Heart left ventricle (tissue), 16 donors: ENCODE data around the gene CNOT11. TPM values are rescaled to one million over a fixed set of nuclear protein-coding genes. Genes with fewer than 3 reads are reported as not detected.

ENCODE experiments used
- ATAC-seq, 4 donors: fragments of 200-7000 bp; cut with Tn5 transposase; one replicate each; pipeline ENCODE4 v1.9.1; 2020 to 2022; ENCODE audit warnings: moderate library complexity in 4 of 4, mild to moderate bottlenecking in 3 of 4, moderate number of reproducible peaks in 1 of 4
- DNase-seq, 5 donors: peaks; one replicate each; pipeline ENCODE4 v3.0.0-alpha.2; 2020
- H3K27ac ChIP-seq, 12 donors: fragments of 200-600 bp; sonication (generic) in 4 of 12; one replicate each; pipeline versions ENCODE4 v1.5.0 to v1.8.0; 2016 to 2022; ENCODE audit warnings: mild to moderate bottlenecking in 2 of 12
- H3K27me3 ChIP-seq, 9 donors: fragments of 200-600 bp; sonication (generic) in 2 of 9; one replicate each; pipeline versions ENCODE4 v1.5.1 to v1.8.0; 2016 to 2022; ENCODE audit warnings: mild to moderate bottlenecking in 3 of 9
- H3K36me3 ChIP-seq, 9 donors: fragments of 200-600 bp; sonication (generic) in 2 of 9; one replicate each; pipeline versions ENCODE4 v1.5.0 to v1.8.0; 2018 to 2022; ENCODE audit warnings: mild to moderate bottlenecking in 2 of 9
- H3K4me1 ChIP-seq, 12 donors: fragments of 200-600 bp; sonication (generic) in 4 of 12; one replicate each; pipeline versions ENCODE4 v1.5.0 to v1.8.0; 2016 to 2022; ENCODE audit warnings: mild to moderate bottlenecking in 3 of 12
- H3K4me3 ChIP-seq, 12 donors: fragments of 200-600 bp; sonication (generic) in 4 of 12; one replicate each; pipeline versions ENCODE4 v1.5.0 to v1.8.0; 2017 to 2022; ENCODE audit warnings: mild to moderate bottlenecking in 9 of 12, moderate library complexity in 4 of 12
- H3K9me3 ChIP-seq, 12 donors: fragments of 200-600 bp; sonication (generic) in 4 of 12; one replicate each; pipeline versions ENCODE4 v1.5.0 to v1.8.0; 2016 to 2022; ENCODE audit warnings: mild to moderate bottlenecking in 1 of 12
- POLR2A ChIP-seq, 2 donors: fragments of 450-650 bp; IDR thresholded peaks; one replicate each; pipeline ENCODE4 v1.6.1; 2017; ENCODE audit warnings: antibody characterized with exemption in 2 of 2, mild to moderate bottlenecking in 2 of 2, moderate library complexity in 2 of 2
- WGBS, 4 donors: extraction: QIAGEN DNeasy Blood & Tissue Kit in 2 of 4; methylation state at CpG; one replicate each; pipeline versions ENCODE4 v1.1.5 to v1.1.7; 2013 to 2018; 5-methylcytosine and 5-hydroxymethylcytosine counted together
- intact Hi-C, 10 donors: fragments of 100-400 bp; cut with DNase I; formaldehyde crosslinking; loops; one replicate each; pipeline versions ENCODE4 v1.11.1 to v1.14.2; 2022
- polyA plus RNA-seq, 2 donors: library from polyadenylated mRNA; stranded (reverse); fragments of 200-250 nt; gene quantifications; one replicate each; pipeline ENCODE4 v1.2.3, GENCODE V29; 2013
- total RNA-seq, 9 donors: library from RNA; depleted of rRNA in 2 of 9; stranded (reverse); fragments of >200 nt in 2 of 9; fragmentation: NEBNext Ultra II Directional in 3 of 9; extraction: Animal tissue kit (Norgen Biotek cat#: 25700) in 3 of 9; gene quantifications; one replicate each; pipeline versions ENCODE4 v1.1.0 to v1.2.4, GENCODE V29; 2016 to 2023
- TF ChIP-seq, protein P1 (sequence below), 12 donors: fragments of 200-600 bp; sonication (generic) in 4 of 12; IDR thresholded peaks; one replicate each; pipeline versions ENCODE4 v1.5.0 to v1.8.0; 2018 to 2022; ENCODE audit warnings: antibody characterized with exemption in 12 of 12, mild to moderate bottlenecking in 5 of 12
- donor health status: ischemic (EF 13 %, LVEDD 7.1; RV severe dilation, severe dysfunction).
- donor health status: healthy with polysubstance abuse.
- donor health status: DM: no; HTN: yes; CAD: no.
- donor health status: DM: no; HTN: no; CAD: no.
- donor health status: ischemic (EF 25% LVEDD 6.9; RV normal size, moderate dysfunction).
- donor health status: ischemic (EF 25% LVEDD 5.7; RV mildly dilated, moderate dysfunction).
- donor health status: healthy.
- donor health status: DM: yes; HTN: yes; CAD: no.
- donor health status: ischemic (EF 35%, LVEDD 5.7; RV mildly dilated, moderate dysfunction).
- donor health status: nonischemic (EF 11% LVEDD 7.7; RV severe dilation, severe dysfunction).
- donor health status: DM: yes; HTN: yes; CAD: no.
- donor health status: PGD.
- donor health status: ischemic (EF 29% LVEDD 5.4; RV normal size, mild dysfunction).
- donor health status: nonischemic (EF 23%, LVEDD 6.1; RV moderate dilation, normal function).

CNOT11 gene
- total and polyA plus RNA-seq, 11 donors = 14.0 to 62.5 (median 40.1) TPM

DNA sequence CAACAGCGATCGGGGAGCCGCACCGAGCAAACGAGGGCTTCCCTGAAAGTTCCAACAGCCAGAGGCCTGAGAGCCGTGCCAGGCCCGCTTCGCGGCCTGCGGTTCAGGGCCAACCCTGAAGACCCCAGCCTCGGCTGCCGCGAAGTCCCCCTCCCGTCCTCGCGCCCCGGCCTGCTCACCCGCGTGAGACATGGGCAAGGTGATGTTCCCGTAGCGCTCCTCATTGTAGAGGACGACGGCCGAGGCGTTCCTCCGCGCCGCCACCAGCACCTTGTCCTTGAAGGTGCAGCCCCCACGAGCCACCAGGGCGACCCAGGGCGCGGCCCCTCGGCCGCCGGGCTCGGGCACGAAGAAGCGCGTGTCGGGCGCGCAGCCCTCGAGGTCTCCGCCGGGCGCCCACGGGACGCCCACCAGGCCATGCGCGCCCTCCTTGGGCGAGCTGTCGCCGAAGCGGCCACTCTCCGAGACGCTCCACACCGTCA, 55.3 kb downstream of the CNOT11 start:
- peak in 4 of 5 donors; percentile 16 to 75 (median 42) for DNase-seq
- no peaks in the 10 kb centered on the region for H3K9me3 ChIP-seq
- peak overlapping the region; percentile 73 to 96 (median 83) for H3K4me3 ChIP-seq
- H3K27me3 ChIP-seq = no peaks in the 10 kb centered on the region
- intact Hi-C loops = loop anchor here in 2 of 10 donors (5.0 kb wide), 2 partner anchors 36 to 41 kb away; no protein-coding TSS in a partner anchor
- H3K36me3 ChIP-seq = peaks cover 0 to 26% (median 0%) of the 10 kb centered on the region in 9 donors
- H3K27ac ChIP-seq = peak overlapping the region; percentile 33 to 99 (median 90)
- WGBS, 4 donors = 0 to 2% (median 1%) methylated on average over 4 to 57 of the region's 57 CpGs
- ATAC-seq = peak in 1 of 4 donors; percentile 18
- no peak for TF ChIP-seq POLR2A (IDR thresholded peaks at IDR 0.05)
- TF ChIP-seq, protein P1, sequence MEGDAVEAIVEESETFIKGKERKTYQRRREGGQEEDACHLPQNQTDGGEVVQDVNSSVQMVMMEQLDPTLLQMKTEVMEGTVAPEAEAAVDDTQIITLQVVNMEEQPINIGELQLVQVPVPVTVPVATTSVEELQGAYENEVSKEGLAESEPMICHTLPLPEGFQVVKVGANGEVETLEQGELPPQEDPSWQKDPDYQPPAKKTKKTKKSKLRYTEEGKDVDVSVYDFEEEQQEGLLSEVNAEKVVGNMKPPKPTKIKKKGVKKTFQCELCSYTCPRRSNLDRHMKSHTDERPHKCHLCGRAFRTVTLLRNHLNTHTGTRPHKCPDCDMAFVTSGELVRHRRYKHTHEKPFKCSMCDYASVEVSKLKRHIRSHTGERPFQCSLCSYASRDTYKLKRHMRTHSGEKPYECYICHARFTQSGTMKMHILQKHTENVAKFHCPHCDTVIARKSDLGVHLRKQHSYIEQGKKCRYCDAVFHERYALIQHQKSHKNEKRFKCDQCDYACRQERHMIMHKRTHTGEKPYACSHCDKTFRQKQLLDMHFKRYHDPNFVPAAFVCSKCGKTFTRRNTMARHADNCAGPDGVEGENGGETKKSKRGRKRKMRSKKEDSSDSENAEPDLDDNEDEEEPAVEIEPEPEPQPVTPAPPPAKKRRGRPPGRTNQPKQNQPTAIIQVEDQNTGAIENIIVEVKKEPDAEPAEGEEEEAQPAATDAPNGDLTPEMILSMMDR (IDR thresholded peaks at IDR 0.05) = no peak
- H3K4me1 ChIP-seq = peaks cover 2 to 71% (median 37%) of the 10 kb centered on the region in 12 donors

DNA sequence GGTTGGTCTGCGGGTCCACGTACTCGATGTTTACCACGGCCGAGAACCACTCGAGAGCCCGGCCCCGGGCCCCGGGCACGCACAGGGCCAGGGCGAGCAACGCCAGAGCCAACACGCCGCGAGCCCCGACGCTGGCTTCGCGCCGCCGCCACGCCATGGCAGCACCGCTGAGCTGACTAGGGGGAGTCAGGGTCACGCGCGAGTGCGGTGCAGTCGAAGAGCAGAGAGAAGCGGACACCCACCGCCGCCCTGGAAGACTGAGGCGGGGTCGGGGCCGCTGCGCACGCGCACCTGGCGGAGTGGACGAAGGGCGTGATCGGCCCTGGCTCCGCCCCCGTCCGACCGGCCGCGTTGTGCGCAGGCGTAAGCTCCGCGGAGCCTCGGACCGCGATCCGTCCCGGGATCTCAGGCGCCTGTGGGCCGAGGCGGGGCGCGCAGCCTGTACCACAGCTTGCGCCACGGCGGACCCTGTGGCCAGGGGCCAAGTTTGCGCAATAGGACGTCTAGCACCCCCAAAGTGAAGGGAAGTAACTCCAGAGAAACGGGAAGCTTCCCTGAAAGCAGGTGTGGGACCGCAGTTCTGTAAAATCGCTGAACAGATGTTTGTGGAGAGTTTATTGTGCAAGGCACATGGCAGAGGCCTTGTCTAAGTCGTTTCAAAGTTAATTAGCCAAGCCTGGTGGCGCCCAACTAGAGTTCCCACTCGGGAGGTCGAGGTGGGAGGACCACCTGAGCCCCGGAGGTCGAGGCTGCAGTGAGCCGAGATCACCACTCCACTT, 55.9 kb downstream of the CNOT11 start, which contains the start of gene RNF149:
RNF149 (minus strand) TSS at position 270 of the 779 bp plus-strand sequence; CDS start at position 157, 113 bp downstream.
- Histone ChIP-seq H3K4me3 (peak within 1 kb of the TSS; percentile 73 to 96 (median 83)), H3K27me3 (no peaks in the 10 kb centered on the region), H3K4me1 (peaks cover 2 to 65% (median 36%) of the 10 kb centered on the region in 12 donors), H3K9me3 (no peaks in the 10 kb centered on the region), H3K36me3 (peaks cover 0 to 23% (median 0%) of the 10 kb centered on the region in 9 donors), H3K27ac (peak within 1 kb of the TSS; percentile 33 to 99 (median 90))
- ATAC-seq (peak; percentile 90 to 95 (median 94)), DNase-seq (peak; percentile 92 to 98 (median 95))
- peak in 1 of 2 donors; percentile 95 for TF ChIP-seq POLR2A (IDR thresholded peaks at IDR 0.05)
- TF ChIP-seq, protein P1 (IDR thresholded peaks at IDR 0.05) = peak in 2 of 12 donors; percentile 7 to 14
- intact Hi-C loops = loop anchor here in 2 of 10 donors (5.0 kb wide), 2 partner anchors 36 to 41 kb away; no protein-coding TSS in a partner anchor
- WGBS, 4 donors = 4 to 9% (median 6%) methylated on average over 37 to 76 of the region's 76 CpGs

DNA sequence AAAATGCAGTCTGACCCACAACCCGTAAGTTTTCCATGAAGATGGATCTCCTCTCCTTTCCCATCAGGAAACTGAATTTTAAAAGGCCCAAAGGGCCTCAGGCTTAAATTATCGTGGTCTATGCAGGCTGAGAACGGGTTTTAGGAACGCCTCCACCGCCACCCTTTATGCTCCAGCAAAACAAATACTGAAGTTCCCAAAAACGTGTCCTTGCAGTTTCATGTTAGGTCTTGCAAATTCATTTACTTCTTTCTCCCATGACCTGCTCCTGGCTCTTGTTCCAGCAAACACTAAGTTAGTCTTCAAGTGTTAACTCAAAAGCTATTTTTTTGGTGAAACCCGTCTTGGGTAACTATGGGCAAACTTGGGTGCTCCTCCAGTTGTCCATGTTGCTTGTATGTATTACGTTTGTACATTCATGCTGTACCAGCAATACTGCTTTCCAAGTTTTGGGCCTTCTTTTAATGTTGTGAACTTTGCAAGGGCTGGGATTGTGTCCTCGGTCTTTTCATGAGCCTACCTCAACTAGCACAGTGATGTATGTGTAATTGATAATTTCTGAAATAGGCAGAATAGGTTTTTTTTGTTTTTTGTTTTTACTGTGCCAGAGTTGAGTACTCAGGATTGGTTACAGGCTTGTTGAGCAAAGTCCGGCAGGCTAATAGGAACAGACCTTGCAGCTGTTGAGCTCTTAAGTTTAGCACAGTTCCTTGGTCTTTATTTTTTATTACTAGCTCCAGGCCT, 57.6 kb downstream of the CNOT11 start:
- WGBS, 4 donors = 84 to 92% (median 88%) methylated on average over 10 of the region's 10 CpGs
- intact Hi-C loops = no loop called here
- no peak for TF ChIP-seq POLR2A (IDR thresholded peaks at IDR 0.05)
- TF ChIP-seq, protein P1 (IDR thresholded peaks at IDR 0.05) = no peak
- DNase-seq (no peak), ATAC-seq (no peak)
- Histone ChIP-seq H3K4me1 (peaks cover 2 to 49% (median 22%) of the 10 kb centered on the region in 12 donors), H3K27me3 (no peaks in the 10 kb centered on the region), H3K27ac (peak overlapping the region in 1 of 12 donors; percentile 99), H3K4me3 (no peak overlapping the region), H3K36me3 (peaks cover 0 to 7% (median 0%) of the 10 kb centered on the region in 9 donors), H3K9me3 (no peaks in the 10 kb centered on the region)
